NCI-H748 (cell line): ENCODE measurements around the gene IPO13.
A peak's percentile ranks its signal among the peaks of the same experiment; 100 is the strongest.

Experiments used
- DNase-seq: peaks from one replicate; lab custom pipeline; 2025; ENCODE audit not compliant: unreplicated experiment; lab: John Stamatoyannopoulos, UW

Gene IPO13

GRCh38 chr1:43985984-43986595 is 39.3 kb downstream of the IPO13 start:
- DNase-seq, result no peak

- DNase-seq, result no peak
Measured at GRCh38 chr1:43986712-43987111, 40.0 kb downstream of the IPO13 start.

- no peak for DNase-seq
Measured at GRCh38 chr1:43987159-43987902, 40.6 kb downstream of the IPO13 start.

- peak; percentile 55 for DNase-seq
Measured at GRCh38 chr1:43990271-43991199, 43.8 kb downstream of the IPO13 start.

- DNase-seq, result no peak
Measured at GRCh38 chr1:43991200-43991475, 44.4 kb downstream of the IPO13 start.

GRCh38 chr1:43991476-43992231 is 44.9 kb downstream of the IPO13 start, which contains the start of gene CCDC24:
CCDC24 (plus strand) TSS chr1:43991599; CDS start chr1:43991879, 280 bp downstream.
- DNase-seq, result peak; percentile 96

- no peak for DNase-seq
Measured at GRCh38 chr1:43992232-43992995, 45.7 kb downstream of the IPO13 start.

- no peak for DNase-seq
Measured at GRCh38 chr1:43993206-43993914, 46.6 kb downstream of the IPO13 start.

- DNase-seq, result no peak
Measured at GRCh38 chr1:43994071-43994470, 47.3 kb downstream of the IPO13 start.

- peak; percentile 44 for DNase-seq
Measured at GRCh38 chr1:43994794-43995790, 48.3 kb downstream of the IPO13 start.

- no peak for DNase-seq
Measured at GRCh38 chr1:43995984-43996732, 49.4 kb downstream of the IPO13 start.

GRCh38 chr1:43996733-43997115 is 50.0 kb downstream of the IPO13 start:
- no peak for DNase-seq

GRCh38 chr1:43997295-43997999 is 50.7 kb downstream of the IPO13 start:
- DNase-seq, result peak; percentile 98

GRCh38 chr1:43998000-43998378 is 51.2 kb downstream of the IPO13 start:
- DNase-seq, result peak; percentile 41

GRCh38 chr1:43999455-43999854 is 52.7 kb downstream of the IPO13 start:
- no peak for DNase-seq

- no peak for DNase-seq
Measured at GRCh38 chr1:44000122-44000665, 53.4 kb downstream of the IPO13 start.

- DNase-seq, result no peak
Measured at GRCh38 chr1:44002165-44002564, 55.4 kb downstream of the IPO13 start.
